Rectal smooth muscle tissue (tissue), 1 donor: ENCODE results near the gene USF3.
"Not testable (repeated sequence)": the region's sequence is repeated elsewhere in the genome, so short reads cannot be mapped to it uniquely, and the experiment has no call there.

Experiments
- H3K27ac ChIP-seq: one replicate; pipeline ENCODE4 v1.7.0; 2013; ENCODE audit warnings: low read depth, low read length, inconsistent platforms
- H3K27me3 ChIP-seq: one replicate; pipeline ENCODE4 v1.7.0; 2013; ENCODE audit warnings: low read length; ENCODE audit not compliant: control insufficient read depth, insufficient read depth
- H3K36me3 ChIP-seq: one replicate; pipeline ENCODE4 v1.7.0; 2013; ENCODE audit warnings: low read length; ENCODE audit not compliant: control insufficient read depth, insufficient read depth
- H3K4me1 ChIP-seq: one replicate; pipeline ENCODE4 v1.7.0; 2013; ENCODE audit warnings: low read length; ENCODE audit not compliant: control insufficient read depth, insufficient read depth
- H3K4me3 ChIP-seq: one replicate; pipeline ENCODE4 v1.7.0; 2013; ENCODE audit warnings: low read length
- H3K9ac ChIP-seq: one replicate; pipeline ENCODE4 v1.7.0; 2013; ENCODE audit warnings: low read length

The USF3 gene

DNA sequence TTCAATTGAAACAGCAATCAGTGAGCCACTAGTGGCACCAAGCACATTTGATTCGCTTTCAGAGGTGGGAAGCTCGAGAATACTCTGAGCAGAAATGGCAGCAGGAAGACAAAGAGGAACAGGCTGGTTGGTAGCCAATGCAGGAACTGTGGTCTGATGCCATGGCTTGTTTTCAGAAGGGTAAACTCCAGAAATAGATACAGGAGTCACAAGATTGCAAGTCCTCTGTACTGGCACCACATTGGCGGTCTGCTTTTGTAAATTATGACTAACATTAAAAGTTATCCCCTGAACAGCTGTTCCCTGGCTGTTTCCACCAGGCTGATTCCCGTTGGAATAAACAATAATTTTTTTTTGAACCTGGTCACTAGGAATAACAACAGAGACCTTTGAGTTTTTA is 35.5 kb downstream of the USF3 start:
- no peak overlapping the region for H3K9ac ChIP-seq
- no peaks in the 10 kb centered on the region for H3K27me3 ChIP-seq
- H3K4me3 ChIP-seq = no peak overlapping the region
- peaks cover 5% of the 10 kb centered on the region for H3K4me1 ChIP-seq
- H3K27ac ChIP-seq = peak overlapping the region; percentile 62
- H3K36me3 ChIP-seq = peaks cover 8% of the 10 kb centered on the region

DNA sequence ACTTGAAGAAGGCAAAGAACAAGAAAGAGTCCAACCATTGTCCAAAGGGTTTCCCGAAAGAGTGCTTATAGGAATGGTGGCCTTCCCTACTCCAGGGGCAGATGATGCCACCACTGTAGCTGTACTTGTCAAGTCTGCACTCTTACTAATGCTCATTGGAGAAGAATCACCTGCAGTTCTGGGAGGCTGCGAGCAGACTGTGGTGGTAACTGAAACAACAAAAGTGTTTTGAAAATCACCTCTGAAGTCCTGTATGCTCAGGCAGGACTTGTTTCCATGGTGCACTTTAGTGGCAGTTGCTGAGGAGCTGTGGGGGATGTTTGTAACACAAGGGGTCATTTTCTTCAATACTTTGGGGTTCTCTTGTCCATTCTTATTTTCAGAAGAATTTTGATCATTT is 36.0 kb downstream of the USF3 start:
- H3K27me3 ChIP-seq = no peaks in the 10 kb centered on the region
- no peak overlapping the region for H3K4me3 ChIP-seq
- H3K27ac ChIP-seq = peak overlapping the region; percentile 62
- H3K9ac ChIP-seq = no peak overlapping the region
- H3K36me3 ChIP-seq = peaks cover 8% of the 10 kb centered on the region
- peaks cover 5% of the 10 kb centered on the region for H3K4me1 ChIP-seq

DNA sequence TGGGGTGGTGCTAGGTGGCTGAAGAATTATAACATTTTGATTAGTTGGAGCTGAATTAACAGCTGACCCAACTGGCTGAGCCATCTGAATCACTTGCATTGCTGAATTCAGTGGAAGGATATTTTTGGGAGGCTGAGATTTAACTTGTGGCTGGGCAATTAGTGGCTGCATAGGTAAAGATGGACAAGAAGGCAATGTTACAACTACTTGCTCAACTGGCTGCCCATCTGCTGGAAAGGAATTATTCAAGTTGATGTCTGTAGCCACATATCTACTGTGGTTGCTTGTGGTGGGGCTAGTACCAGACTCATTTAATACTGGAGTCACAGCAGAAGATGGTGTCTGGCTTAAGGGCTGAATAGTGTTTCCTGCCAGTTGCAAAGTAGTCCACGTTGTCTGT is 36.4 kb downstream of the USF3 start:
- H3K4me3 ChIP-seq = no peak overlapping the region
- no peak overlapping the region for H3K27ac ChIP-seq
- peaks cover 8% of the 10 kb centered on the region for H3K36me3 ChIP-seq
- H3K27me3 ChIP-seq = no peaks in the 10 kb centered on the region
- peaks cover 5% of the 10 kb centered on the region for H3K4me1 ChIP-seq
- no peak overlapping the region for H3K9ac ChIP-seq

DNA sequence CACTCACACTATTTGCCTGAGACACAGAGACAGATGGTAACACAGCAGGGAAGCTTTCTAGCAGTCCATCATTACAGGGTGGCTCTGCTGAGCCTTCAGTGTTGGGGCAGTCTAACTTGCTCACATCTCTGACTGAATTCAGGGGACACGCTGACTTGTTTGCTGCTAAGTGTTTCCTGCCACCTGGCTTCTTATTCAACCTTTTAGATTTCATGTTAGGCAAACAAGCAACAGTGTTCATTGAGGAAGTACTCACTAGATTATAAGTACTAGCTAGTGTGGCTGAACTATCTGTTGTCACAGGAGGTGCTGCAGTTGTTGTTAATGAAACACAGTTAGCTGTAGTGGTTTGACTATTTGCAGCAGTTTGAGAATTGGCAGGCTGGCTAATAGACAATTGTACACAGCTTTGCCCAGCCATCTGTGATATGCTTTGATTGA is 37.3 kb downstream of the USF3 start:
- H3K36me3 ChIP-seq = peaks cover 8% of the 10 kb centered on the region
- no peaks in the 10 kb centered on the region for H3K27me3 ChIP-seq
- no peak overlapping the region for H3K9ac ChIP-seq
- peaks cover 5% of the 10 kb centered on the region for H3K4me1 ChIP-seq
- no peak overlapping the region for H3K27ac ChIP-seq
- H3K4me3 ChIP-seq = no peak overlapping the region

DNA sequence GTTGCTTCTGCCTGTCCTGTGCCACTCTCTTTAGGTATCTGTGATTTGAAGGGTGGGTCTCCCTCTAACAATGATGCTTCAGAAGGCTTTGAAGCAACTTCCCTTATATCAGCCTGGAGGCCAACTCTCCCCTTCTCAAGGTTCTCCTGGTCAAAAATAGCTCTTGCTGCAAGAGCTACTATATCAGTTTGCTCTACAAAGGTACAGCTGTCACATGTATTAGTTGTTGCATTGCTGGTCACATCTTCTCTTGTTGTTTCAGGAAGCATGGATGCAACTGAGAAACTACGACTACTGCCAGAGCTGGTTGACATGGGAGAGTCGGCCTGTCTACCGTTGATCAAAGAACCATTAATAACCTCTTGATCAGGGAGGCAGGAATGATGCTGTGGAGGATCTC is 38.3 kb downstream of the USF3 start:
- Histone ChIP-seq H3K9ac (no peak overlapping the region), H3K36me3 (peaks cover 8% of the 10 kb centered on the region), H3K27me3 (no peaks in the 10 kb centered on the region), H3K27ac (no peak overlapping the region), H3K4me1 (peaks cover 5% of the 10 kb centered on the region), H3K4me3 (no peak overlapping the region)

DNA sequence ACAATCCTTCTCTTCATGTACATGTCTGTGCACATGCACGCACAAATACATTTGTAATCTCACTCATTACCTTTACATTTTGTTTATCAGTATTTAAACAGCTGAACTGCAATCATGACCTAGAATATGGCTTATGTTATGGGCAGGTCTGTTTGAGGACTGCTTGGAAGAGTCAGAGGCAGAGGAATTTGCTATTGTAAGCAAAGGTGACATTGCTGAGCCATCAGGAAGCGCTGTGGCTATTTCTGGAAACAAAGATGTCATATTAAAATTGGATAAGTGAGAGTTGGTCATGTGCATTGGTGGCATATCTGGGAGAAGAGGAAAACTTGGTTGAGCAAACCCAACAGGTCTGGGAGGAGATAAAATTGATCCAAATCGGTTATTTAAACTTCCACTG is 41.6 kb downstream of the USF3 start:
- Histone ChIP-seq H3K27me3 (no peaks in the 10 kb centered on the region), H3K36me3 (peaks cover 6% of the 10 kb centered on the region), H3K4me1 (no peaks in the 10 kb centered on the region), H3K27ac (no peak overlapping the region), H3K4me3 (no peak overlapping the region), H3K9ac (no peak overlapping the region)

DNA sequence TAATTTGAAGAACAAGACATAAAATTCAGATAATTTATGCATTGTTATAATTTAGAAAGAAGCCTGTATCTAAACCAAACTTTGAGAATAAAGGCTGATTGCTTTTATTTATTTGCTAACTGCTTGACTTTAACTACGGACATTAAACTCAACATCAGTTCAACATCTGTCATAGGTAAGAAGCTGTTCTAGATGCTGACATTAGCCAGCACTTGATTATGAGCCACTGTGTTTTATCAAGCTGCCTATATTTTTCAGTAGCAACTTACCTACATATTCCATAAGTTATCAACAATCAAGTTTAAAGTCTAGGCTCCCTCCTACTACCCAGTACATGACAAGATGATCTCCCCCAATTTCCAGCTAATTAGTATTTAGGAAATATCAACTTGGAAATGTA is 42.1 kb downstream of the USF3 start:
- Histone ChIP-seq H3K9ac (no peak overlapping the region), H3K27ac (no peak overlapping the region), H3K4me1 (peaks cover under 1% of the 10 kb centered on the region), H3K4me3 (no peak overlapping the region), H3K36me3 (peaks cover 2% of the 10 kb centered on the region), H3K27me3 (no peaks in the 10 kb centered on the region)

DNA sequence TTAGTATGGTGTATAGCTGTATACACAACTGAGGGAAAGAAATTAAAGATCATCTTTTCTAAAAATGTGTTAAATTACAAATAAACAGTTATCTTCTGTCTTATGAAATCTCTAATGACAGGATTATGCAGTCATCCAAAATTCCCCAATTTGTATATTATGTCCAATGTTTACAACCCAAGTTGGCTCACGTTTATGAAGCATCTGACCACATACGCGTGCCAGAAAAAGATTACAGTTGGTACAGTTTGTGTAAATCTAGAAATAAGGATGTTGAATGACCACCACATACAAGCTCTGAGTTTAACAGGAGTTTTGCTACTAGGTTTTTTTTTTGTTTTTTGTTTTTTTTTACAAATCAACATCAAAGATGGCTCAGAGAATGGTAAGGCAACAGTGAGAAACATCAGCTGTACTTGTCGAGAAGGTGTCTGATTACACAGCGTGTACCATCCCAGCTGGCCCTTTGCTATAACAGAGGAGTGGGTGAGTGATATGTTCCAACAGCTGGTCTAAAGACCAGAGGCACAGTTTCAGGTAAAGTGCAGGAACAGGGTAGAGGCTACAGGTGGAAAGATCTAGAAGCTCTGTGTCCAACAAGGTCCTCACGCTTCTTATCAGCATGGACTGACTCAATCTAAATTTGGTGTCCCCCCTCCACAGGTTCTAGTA is 47.1 kb downstream of the USF3 start:
- no peak overlapping the region for H3K4me3 ChIP-seq
- H3K4me1 ChIP-seq = peaks cover 8% of the 10 kb centered on the region
- H3K27ac ChIP-seq = no peak overlapping the region
- H3K36me3 ChIP-seq = no peaks in the 10 kb centered on the region
- H3K27me3 ChIP-seq = no peaks in the 10 kb centered on the region
- H3K9ac ChIP-seq = no peak overlapping the region

DNA sequence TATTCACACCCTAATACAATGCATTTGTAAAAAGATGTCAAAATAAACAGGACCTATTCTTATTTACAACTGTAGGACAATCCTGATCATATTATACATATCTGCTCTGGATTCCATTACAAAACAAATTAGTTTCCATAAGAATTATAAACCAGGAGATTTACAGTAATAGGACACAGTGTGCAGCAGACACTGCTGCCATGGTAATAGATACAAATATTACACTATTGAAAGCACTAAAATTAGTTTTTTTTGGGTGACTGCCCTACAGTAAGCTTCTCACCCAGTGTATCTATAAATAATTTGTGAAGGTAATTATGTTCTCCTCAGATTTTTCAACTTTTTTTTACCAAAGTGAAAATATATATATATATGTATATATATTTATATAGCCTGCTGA is 47.9 kb downstream of the USF3 start:
- Histone ChIP-seq H3K27ac (no peak overlapping the region), H3K27me3 (no peaks in the 10 kb centered on the region), H3K36me3 (no peaks in the 10 kb centered on the region), H3K4me3 (no peak overlapping the region), H3K9ac (no peak overlapping the region), H3K4me1 (peaks cover 8% of the 10 kb centered on the region)

DNA sequence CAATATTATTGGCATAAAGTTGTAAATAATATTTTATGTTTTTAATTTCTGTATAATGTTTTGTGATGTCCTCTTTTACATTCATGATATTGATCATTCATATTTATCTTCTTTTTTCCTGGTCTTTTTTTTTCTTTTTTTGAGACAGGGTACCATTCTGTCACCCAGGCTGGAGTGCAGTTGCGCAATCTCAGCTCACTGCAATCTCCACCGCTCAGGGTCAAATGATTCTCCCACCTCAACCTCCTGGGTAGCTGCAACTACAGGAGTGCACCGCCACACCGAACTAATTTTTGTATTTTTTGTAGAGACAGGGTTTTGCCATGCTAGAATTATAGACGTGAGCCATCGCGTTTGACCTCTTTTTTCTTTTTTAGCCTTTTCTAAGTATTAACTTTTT is 52.9 kb downstream of the USF3 start:
- Histone ChIP-seq H3K4me1 (peaks cover 3% of the 10 kb centered on the region), H3K9ac (no peak overlapping the region), H3K36me3 (no peaks in the 10 kb centered on the region), H3K27me3 (no peaks in the 10 kb centered on the region), H3K27ac (no peak overlapping the region), H3K4me3 (no peak overlapping the region)

DNA sequence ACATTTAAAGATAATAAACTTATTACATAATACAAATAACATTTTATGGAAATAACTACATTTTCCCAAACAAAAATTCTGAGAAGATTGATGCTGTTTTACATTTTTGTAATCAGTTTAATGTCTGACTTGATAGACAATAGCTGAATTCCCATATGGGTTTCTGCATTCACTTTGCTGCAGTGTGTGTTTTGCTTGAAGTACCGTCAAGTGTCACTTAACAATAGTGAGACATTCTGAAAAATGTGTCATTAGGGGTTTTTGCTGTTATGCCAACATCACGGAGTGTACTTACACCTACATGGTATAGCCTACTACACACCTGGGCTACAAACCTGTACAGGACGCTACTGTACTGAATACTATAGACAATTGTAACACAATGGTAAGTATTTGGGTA is 57.5 kb downstream of the USF3 start:
- Histone ChIP-seq H3K4me1 (no peaks in the 10 kb centered on the region), H3K27ac (no peak overlapping the region), H3K4me3 (no peak overlapping the region), H3K36me3 (no peaks in the 10 kb centered on the region), H3K9ac (no peak overlapping the region), H3K27me3 (no peaks in the 10 kb centered on the region)

DNA sequence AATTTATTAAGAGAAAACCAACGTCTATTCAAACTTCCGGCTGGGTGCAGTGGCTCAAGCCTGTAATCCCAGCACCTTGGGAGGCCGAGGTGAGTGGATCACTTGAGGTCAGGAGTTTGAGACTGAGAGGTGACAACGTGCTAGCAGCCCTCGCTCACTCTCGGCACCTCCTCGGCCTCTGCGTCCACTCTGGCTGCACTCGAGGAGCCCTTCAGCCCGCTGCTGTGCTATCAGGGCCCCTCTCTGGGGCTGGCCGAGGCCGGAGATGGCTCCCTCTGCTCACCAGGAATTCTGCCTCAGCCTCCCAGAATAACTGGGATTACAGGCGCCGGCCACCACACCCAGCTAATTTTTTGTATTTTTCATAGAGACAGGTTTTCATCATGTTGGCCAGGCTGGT is 58.7 kb downstream of the USF3 start:
- no peak overlapping the region for H3K27ac ChIP-seq
- no peak overlapping the region for H3K9ac ChIP-seq
- H3K36me3 ChIP-seq = no peaks in the 10 kb centered on the region
- no peaks in the 10 kb centered on the region for H3K4me1 ChIP-seq
- no peaks in the 10 kb centered on the region for H3K27me3 ChIP-seq
- H3K4me3 ChIP-seq = no peak overlapping the region

DNA sequence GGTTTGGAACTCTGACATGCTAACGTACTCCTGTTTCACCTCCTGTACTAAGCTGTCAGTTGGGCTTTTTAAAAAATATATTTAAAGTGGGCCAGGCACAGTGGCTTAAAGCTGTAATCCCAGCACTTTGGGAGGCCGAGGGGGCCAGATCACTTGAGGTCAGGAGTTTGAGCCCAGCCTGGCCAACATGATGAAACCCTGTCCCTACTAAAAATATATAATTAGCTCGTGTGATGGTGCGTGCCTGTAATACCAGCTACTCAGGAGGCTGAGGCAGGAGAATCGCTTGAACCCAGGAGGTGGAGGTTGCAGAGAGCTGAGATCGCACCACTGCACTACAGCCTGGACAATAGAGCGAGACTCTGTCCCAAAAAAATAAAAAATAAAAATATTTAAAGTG is 60.4 kb downstream of the USF3 start:
- not testable (repeated sequence) for H3K36me3 ChIP-seq, H3K4me3 ChIP-seq, H3K4me1 ChIP-seq, H3K27ac ChIP-seq, H3K9ac ChIP-seq, H3K27me3 ChIP-seq
